Adrenal gland (tissue), 12 donors: ENCODE results near the gene TCF12. TPM values are rescaled to one million over a fixed set of nuclear protein-coding genes. Genes with fewer than 3 reads are reported as not detected.

ENCODE experiments used
- DNase-seq, 7 donors: peaks; one replicate each; pipeline ENCODE4 v3.0.0-alpha.2; 2019 to 2020
- H3K27ac ChIP-seq, 5 donors: fragments of 200-600 bp; sonication (generic) in 4 of 5; 1 replicate in 3 of 5; 2 replicates in 2 of 5; pipeline versions ENCODE4 v1.5.1 to v1.8.0; 2016 to 2020; ENCODE audit warnings: mild to moderate bottlenecking in 1 of 5
- H3K27me3 ChIP-seq: fragments of 200-600 bp; 2 replicates; pipeline ENCODE4 v1.8.0; 2021
- H3K36me3 ChIP-seq, 2 donors: fragments of 200-600 bp; replicated peaks in 1 of 2; 1 replicate in 1 of 2; 2 replicates in 1 of 2; pipeline versions ENCODE4 v1.5.1 to v1.8.0; 2018 to 2022
- H3K4me1 ChIP-seq, 2 donors: fragments of 200-600 bp; replicated peaks in 1 of 2; 1 replicate in 1 of 2; 2 replicates in 1 of 2; pipeline versions ENCODE4 v1.5.1 to v1.8.0; 2018 to 2021
- H3K4me3 ChIP-seq, 4 donors: fragments of 200-600 bp; sonication (generic) in 3 of 4; one replicate each; pipeline ENCODE4 v1.5.1; 2016 to 2018
- H3K9me3 ChIP-seq, 3 donors: fragments of 200-600 bp; sonication (generic) in 1 of 3; replicated peaks in 1 of 3; 1 replicate in 2 of 3; 2 replicates in 1 of 3; pipeline versions ENCODE4 v1.5.1 to v1.8.0; 2016 to 2021
- CTCF ChIP-seq, 6 experiments: fragments of 450-650 bp in 4 of 6; fragments of 200-600 bp in 2 of 6; sonication (generic) in 1 of 6; IDR thresholded peaks; 1 replicate in 5 of 6; 2 replicates in 1 of 6; pipeline versions ENCODE4 v1.5.1 to v1.8.0; 2016 to 2021; ENCODE audit warnings: antibody characterized with exemption in 6 of 6, mild to moderate bottlenecking in 2 of 6, moderate library complexity in 1 of 6
- POLR2A ChIP-seq, 2 donors: fragments of 450-650 bp; IDR thresholded peaks; one replicate each; pipeline ENCODE4 v1.6.1; 2017; ENCODE audit warnings: antibody characterized with exemption in 2 of 2, mild to moderate bottlenecking in 2 of 2, moderate library complexity in 1 of 2
- WGBS, 4 donors: extraction: QIAGEN DNeasy Blood & Tissue Kit in 2 of 4; methylation state at CpG; one replicate each; pipeline versions ENCODE4 v1.1.5 to v1.1.7; 2013 to 2017; 5-methylcytosine and 5-hydroxymethylcytosine counted together
- intact Hi-C, 2 donors: fragments of 100-400 bp; cut with DNase I; formaldehyde crosslinking; loops; one replicate each; pipeline versions ENCODE4 v1.14.1 to v1.15.0; 2022 to 2023
- polyA plus RNA-seq, 3 donors: library from polyadenylated mRNA; stranded (reverse); fragments of 200-250 nt in 2 of 3; fragments of 350-450 nt in 1 of 3; fragmentation: Illumina TruSeq in 1 of 3; extraction: RNeasy Lipid Tissue Mini Kit (QIAGEN cat#74804) in 1 of 3; gene quantifications; one replicate each; pipeline ENCODE4 v1.2.3, GENCODE V29; 2013 to 2014
- total RNA-seq, 9 donors: library from RNA; depleted of rRNA in 4 of 9; stranded (reverse); fragments of >200 nt in 4 of 9; fragments of 120-200 nt in 1 of 9; fragmentation: NEBNext Ultra II Directional in 1 of 9; extraction: Animal tissue kit (Norgen Biotek cat#: 25700) in 1 of 9; gene quantifications; one replicate each; pipeline versions ENCODE4 v1.1.0 to v1.2.4, GENCODE V29; 2013 to 2023
- donor health status: healthy with polysubstance abuse.
- donor health status: Bipolar disorder and iron deficiency.
- donor health status: DM: yes; HTN: yes; CAD: no.
- donor health status: DM: no; HTN: no; CAD: no.
- donor health status: DM: no; HTN: no; CAD: no.
- donor health status: DM: yes; HTN: yes; CAD: no.

The TCF12 gene
- total and polyA plus RNA-seq, 12 donors: 7.6 to 121 (median 75.6) TPM

- peak overlapping the region in 1 of 5 donors; percentile 27 for H3K27ac ChIP-seq
- 62 to 64% (median 64%) methylated on average over 3 of the region's 3 CpGs for WGBS, 4 donors
- no peaks in the 10 kb centered on the region for H3K9me3 ChIP-seq
- peaks cover 0 to 46% of the 10 kb centered on the region in 2 donors for H3K4me1 ChIP-seq
- TF ChIP-seq CTCF (IDR thresholded peaks at IDR 0.05) (no peak), POLR2A (IDR thresholded peaks at IDR 0.05) (no peak)
- H3K4me3 ChIP-seq: no peak overlapping the region
- no peaks in the 10 kb centered on the region for H3K36me3 ChIP-seq
- H3K27me3 ChIP-seq: no peaks in the 10 kb centered on the region
- no peak for DNase-seq
- intact Hi-C loops: no loop called here
Measured at GRCh38 chr15:56972016-56972415, 53.6 kb downstream of the TCF12 start.

- Histone ChIP-seq H3K4me3 (no peak overlapping the region), H3K27ac (no peak overlapping the region), H3K9me3 (no peaks in the 10 kb centered on the region), H3K4me1 (peaks cover 0 to 42% of the 10 kb centered on the region in 2 donors), H3K27me3 (no peaks in the 10 kb centered on the region), H3K36me3 (no peaks in the 10 kb centered on the region)
- no peak for TF ChIP-seq POLR2A (IDR thresholded peaks at IDR 0.05)
- TF ChIP-seq CTCF (IDR thresholded peaks at IDR 0.05): no peak
- DNase-seq: no peak
- intact Hi-C loops: no loop called here
- WGBS, 4 donors: 83 to 86% (median 85%) methylated on average over 1 of the region's 1 CpG
Measured at GRCh38 chr15:56972426-56972825, 54.0 kb downstream of the TCF12 start.

- WGBS, 4 donors: 75 to 90% (median 80%) methylated on average over 1 of the region's 1 CpG
- TF ChIP-seq POLR2A (IDR thresholded peaks at IDR 0.05) (no peak), CTCF (IDR thresholded peaks at IDR 0.05) (no peak)
- Histone ChIP-seq H3K4me1 (peaks cover 0 to 38% of the 10 kb centered on the region in 2 donors), H3K9me3 (no peaks in the 10 kb centered on the region), H3K4me3 (no peak overlapping the region), H3K27me3 (no peaks in the 10 kb centered on the region), H3K36me3 (no peaks in the 10 kb centered on the region), H3K27ac (peak overlapping the region in 1 of 5 donors; percentile 9)
- intact Hi-C loops: no loop called here
- no peak for DNase-seq
Measured at GRCh38 chr15:56973463-56973862, 55.0 kb downstream of the TCF12 start.

- Histone ChIP-seq H3K36me3 (no peaks in the 10 kb centered on the region), H3K27me3 (no peaks in the 10 kb centered on the region), H3K4me3 (no peak overlapping the region), H3K4me1 (peaks cover 0 to 48% of the 10 kb centered on the region in 2 donors), H3K27ac (no peak overlapping the region), H3K9me3 (no peaks in the 10 kb centered on the region)
- DNase-seq: no peak
- TF ChIP-seq POLR2A (IDR thresholded peaks at IDR 0.05): no peak
- no peak for TF ChIP-seq CTCF (IDR thresholded peaks at IDR 0.05)
- intact Hi-C loops: no loop called here
- 87 to 92% (median 88%) methylated on average over 9 of the region's 9 CpGs for WGBS, 4 donors
Measured at GRCh38 chr15:56977232-56977631, 58.8 kb downstream of the TCF12 start.
